GM06990 (cell line): Measurements from ENCODE around the gene AP2B1.

Experiments
- DNase-seq: peaks from one replicate; pipeline ENCODE4 v3.0.0-alpha.2; 2011; ENCODE audit not compliant: insufficient read length; ENCODE audit errors: extremely low read depth
- H3K27me3 ChIP-seq: replicated peaks from 2 replicates; pipeline ENCODE4 v1.6.0; 2011; ENCODE audit warnings: low read length; ENCODE audit not compliant: control insufficient read depth, insufficient read depth
- H3K36me3 ChIP-seq: 2 replicates; pipeline ENCODE4 v1.5.1; 2011; ENCODE audit warnings: low read length; ENCODE audit not compliant: control insufficient read depth, insufficient read depth
- H3K4me3 ChIP-seq: replicated peaks from 2 replicates; pipeline ENCODE4 v1.5.1; 2011; ENCODE audit warnings: low read depth, mild to moderate bottlenecking, control low read depth, low read length
- TF ChIP-seq, protein P1 (sequence below): IDR thresholded peaks from 2 replicates; pipeline ENCODE4 v1.5.1; 2011; ENCODE audit warnings: low read length, control low read depth, mild to moderate bottlenecking, inconsistent platforms; ENCODE audit not compliant: insufficient read depth, poor library complexity, severe bottlenecking

Gene AP2B1

DNA sequence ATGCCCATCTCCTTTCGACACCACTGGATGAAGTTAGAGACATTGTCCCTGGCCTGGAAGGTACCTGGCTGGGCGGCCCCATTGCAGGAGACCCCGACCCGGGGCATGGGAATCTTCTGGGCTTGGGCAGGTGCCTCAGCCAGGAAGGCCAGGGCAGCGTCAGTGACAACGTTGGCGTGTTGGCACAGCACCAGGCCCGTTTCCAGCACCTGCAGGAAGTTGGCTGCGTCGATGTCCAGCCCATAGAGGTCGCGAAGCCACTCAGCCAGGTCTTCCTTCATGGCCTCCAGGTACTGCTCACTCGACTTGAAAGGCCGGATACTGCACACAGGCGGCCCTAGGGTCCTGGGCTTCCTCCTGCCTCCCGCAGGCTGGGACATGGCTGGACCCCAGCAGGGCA, 165.3 kb downstream of the AP2B1 start:
- H3K4me3 ChIP-seq = no peak overlapping the region
- no peak for DNase-seq
- no peaks in the 10 kb centered on the region for H3K36me3 ChIP-seq
- TF ChIP-seq, protein P1, sequence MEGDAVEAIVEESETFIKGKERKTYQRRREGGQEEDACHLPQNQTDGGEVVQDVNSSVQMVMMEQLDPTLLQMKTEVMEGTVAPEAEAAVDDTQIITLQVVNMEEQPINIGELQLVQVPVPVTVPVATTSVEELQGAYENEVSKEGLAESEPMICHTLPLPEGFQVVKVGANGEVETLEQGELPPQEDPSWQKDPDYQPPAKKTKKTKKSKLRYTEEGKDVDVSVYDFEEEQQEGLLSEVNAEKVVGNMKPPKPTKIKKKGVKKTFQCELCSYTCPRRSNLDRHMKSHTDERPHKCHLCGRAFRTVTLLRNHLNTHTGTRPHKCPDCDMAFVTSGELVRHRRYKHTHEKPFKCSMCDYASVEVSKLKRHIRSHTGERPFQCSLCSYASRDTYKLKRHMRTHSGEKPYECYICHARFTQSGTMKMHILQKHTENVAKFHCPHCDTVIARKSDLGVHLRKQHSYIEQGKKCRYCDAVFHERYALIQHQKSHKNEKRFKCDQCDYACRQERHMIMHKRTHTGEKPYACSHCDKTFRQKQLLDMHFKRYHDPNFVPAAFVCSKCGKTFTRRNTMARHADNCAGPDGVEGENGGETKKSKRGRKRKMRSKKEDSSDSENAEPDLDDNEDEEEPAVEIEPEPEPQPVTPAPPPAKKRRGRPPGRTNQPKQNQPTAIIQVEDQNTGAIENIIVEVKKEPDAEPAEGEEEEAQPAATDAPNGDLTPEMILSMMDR = no peak
- H3K27me3 ChIP-seq = peaks cover 2% of the 10 kb centered on the region; the same call in 1 of the 2 replicates

DNA sequence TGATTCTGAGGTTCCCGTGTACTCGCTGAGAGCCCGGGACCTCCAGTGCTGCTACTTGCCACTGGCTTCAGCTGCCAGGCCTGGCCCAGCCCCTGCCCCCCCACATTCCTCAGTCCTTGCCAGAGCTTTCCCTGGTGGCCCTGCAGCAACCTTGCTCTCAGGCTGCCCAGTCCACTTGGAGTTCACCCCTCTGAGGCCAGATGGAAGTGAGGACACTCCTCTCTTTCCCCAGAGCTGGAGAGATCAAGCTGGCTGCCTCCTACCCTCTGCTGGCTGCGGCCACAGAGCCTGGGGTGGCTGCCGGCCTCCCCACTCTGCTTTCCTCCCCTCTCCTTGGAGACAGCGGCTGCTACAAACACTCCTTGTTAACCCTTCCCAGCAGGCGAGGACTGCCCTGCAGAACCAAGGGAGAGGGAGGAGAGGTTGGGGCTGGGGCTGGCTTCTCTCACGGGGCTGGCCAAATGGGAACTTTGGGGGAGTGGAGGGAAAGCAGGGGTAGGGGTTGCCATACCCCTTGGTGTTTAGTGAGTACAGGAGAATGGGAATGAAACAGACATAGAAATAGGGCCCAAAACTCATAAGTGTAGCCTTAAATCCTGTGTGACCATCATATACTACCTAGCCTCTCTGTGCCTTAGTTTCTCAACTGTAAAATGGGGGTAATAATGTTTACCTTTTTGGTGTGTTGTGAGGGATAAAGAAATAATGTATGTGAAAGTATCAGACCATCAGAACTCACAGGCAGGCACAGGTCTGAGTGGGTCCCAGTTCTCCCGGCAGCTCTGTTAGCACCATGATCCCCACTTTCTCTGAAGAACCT, 166.0 kb downstream of the AP2B1 start, which contains the start of gene GAS2L2:
Gene GAS2L2, minus strand, starts transcription at position 295 of the 820 bp plus-strand sequence. CDS start 389 bp downstream, outside the sequence.
- H3K4me3 ChIP-seq = no peak within 1 kb of the TSS
- H3K27me3 ChIP-seq = peaks cover 2% of the 10 kb centered on the region; the same call in 1 of the 2 replicates
- no peaks in the 10 kb centered on the region for H3K36me3 ChIP-seq
- TF ChIP-seq, protein P1 = no peak
- no peak for DNase-seq

DNA sequence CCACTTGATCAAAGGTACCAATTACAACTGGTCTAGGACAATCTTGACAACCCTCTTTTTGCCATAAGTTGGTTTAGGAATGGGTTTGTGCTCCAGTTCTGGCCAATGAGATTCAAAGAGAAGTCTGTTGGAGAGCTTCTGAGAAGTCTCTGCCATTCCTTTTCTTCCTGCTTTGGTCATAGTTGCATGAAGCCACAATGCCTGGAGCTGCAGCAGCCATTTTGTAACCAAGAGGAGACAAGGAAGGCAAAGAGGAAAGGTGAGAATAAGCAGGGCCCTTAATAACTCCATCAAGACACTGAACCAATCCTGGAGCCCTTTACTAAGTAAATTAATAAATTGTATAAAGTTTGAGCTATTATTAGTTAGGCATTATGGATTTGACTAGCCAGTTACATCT, 170.1 kb downstream of the AP2B1 start:
- Histone ChIP-seq H3K27me3 (no peaks in the 10 kb centered on the region), H3K36me3 (no peaks in the 10 kb centered on the region), H3K4me3 (no peak overlapping the region)
- TF ChIP-seq, protein P1 = no peak
- no peak for DNase-seq

DNA sequence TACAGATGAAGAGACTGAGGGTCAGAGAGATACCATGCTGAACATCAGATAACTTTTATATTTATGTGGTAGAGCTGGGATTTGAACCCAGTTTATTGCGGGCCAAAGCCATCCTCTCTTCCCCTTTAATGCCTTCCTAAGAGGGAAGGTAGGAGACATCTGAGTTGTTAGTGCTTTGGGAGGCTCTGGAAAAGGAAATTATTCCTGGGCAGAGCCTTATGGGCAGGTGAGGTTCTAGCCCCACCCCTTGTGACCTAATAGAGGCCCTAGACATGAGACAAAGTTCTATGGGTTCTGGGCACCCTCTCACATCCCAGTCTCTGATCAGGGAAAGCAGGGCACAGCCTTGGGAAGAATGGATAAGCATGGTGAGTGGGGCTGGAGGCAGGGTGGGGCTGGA, 173.5 kb downstream of the AP2B1 start, which contains the start of gene C17orf50:
Gene C17orf50, plus strand, starts transcription at position 301 of the 400 bp plus-strand sequence. Its CDS starts 55 bp downstream, at position 356.
- Histone ChIP-seq H3K4me3 (no peak within 1 kb of the TSS), H3K36me3 (no peaks in the 10 kb centered on the region), H3K27me3 (no peaks in the 10 kb centered on the region)
- TF ChIP-seq, protein P1 = no peak
- no peak for DNase-seq

DNA sequence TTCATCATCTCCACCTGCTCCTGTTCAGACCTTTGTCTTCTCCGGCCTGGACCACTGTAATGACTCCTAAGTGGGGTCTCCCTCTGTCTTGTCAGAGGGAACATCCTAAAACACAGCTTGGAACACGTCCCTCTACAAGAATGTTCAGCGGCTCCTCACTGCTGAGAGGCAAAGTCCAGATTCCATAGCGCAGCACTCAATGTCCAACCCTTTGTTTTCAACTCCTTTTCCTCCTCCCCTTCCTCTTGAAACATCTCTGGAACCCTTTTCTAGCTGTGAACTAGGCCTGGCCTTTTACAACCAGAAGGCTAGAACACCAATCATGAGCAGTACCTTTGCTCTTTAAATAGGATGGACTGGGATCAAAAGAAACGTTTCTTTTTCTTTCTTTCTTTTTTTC, 174.5 kb downstream of the AP2B1 start:
- Histone ChIP-seq H3K27me3 (no peaks in the 10 kb centered on the region), H3K36me3 (no peaks in the 10 kb centered on the region), H3K4me3 (no peak overlapping the region)
- DNase-seq = no peak
- TF ChIP-seq, protein P1 = no peak
